GM19324 (cell line): ENCODE results near the gene KLK14.

Experiments used
- ATAC-seq: cut with Tn5 transposase; IDR thresholded peaks from one replicate; pipeline ENCODE4 v1.9.1; 2021; ENCODE audit warnings: mild to moderate bottlenecking, moderate library complexity; ENCODE audit not compliant: unreplicated experiment, low FRiP score

KLK14 gene

DNA sequence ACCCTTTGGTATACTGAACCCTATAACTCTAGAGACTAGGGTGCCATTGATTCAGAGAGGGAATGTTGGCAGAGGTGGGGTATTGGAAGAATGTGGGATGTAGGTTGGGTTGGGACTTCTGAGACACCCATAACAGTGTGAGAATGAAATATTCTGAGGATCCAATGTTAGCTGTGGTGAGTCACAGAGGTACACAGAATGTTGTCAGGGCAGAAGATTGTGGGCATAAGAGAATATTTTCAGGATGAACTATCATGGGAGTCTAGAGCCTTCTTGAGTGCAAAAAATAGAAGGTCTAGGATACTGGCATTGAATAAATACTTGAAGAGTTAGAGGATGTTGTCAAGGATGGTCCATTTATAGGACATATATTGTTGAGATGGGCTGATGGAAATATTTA lies 26.8 kb downstream of the KLK14 start:
- no peak for ATAC-seq

DNA sequence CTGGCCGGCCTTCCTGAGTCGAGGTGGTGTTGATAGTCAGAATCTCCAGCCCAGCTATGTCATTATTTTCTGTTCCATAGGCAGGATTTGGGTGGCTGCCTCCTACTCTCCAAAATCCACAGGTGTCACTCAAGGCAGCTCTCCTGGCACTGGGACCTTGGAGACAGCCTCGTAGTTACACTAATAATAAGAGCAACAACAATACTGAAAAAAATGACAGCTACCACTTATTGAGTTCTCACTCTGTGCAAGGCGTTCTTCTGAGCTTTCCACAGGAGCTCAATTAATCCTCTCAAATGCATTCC lies 35.7 kb downstream of the KLK14 start:
- ATAC-seq: no peak

DNA sequence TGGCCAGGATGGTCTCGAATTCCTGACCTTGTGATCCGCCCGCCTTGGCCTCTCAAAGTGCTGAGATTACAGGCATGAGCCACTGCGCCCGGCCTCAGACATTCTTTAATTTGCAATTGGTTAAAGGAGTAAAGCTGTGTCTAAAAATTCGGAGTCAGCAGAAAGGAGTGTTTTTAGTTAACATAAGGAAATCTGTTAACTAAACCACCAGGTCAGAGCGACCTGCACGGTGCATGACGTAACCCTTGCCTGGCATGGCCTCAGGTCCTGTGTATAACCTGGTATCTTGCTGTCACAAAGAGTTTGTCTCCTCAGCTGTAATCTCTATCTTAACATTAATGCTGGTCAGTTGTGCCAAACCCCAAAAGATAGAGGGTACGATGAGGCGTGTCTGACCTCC lies 38.4 kb downstream of the KLK14 start:
- ATAC-seq: no peak

DNA sequence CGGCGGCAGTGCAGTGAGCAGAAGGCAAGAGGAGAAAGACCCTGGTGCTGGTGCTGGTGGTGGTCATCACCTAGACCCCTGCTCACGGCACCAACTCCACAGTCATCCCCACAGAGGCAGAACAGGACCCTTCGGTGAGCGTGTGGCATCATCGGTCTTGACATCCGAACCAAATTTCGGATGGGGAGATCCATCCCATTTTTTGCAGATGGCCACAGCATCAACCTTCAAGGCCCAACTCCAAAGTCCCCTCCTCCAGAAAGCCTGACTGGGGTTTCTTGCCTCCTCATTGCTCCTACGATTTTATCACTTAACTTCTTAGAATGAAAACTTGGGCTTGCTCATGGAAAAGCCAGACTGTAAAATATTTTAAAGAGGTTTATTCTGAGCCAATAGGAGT lies 39.2 kb downstream of the KLK14 start:
- ATAC-seq: no peak

DNA sequence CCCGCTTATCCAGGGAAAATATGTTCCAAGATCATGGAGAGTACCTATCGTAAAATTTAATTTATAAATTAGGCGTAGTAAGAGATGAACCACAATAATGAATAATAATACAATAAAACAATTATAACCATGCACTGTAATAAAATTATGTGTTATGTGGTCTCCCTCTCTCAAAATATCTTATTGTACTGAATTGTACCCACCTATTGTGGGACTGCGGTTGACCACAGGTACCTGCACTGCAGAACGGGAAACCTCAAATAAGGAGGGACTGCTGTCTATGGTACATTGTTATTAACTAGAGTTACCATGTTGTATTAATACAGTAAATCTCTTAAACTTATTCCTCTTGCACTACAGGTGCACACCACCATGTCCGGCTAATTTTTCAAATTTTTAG lies 42.5 kb downstream of the KLK14 start:
- no peak for ATAC-seq

DNA sequence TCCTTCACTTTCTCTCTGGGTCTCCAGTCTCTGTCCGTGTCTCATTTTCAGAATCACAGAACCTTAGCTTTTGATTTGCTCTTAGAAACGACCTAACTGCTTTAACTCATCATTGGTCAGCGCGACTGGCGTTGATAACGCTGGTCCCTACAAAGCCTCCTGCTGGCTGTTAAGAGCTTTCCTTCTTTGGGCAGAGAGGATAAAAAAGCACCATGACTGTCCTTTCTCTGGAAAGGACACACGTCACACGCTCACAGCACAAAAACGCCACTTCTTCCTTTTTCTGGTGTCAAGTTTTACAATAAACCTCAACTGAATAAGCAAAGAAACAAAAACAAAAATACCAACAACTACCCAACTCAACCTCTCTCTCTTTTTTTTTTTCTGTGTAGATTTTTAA lies 46.2 kb downstream of the KLK14 start:
- ATAC-seq: no peak

DNA sequence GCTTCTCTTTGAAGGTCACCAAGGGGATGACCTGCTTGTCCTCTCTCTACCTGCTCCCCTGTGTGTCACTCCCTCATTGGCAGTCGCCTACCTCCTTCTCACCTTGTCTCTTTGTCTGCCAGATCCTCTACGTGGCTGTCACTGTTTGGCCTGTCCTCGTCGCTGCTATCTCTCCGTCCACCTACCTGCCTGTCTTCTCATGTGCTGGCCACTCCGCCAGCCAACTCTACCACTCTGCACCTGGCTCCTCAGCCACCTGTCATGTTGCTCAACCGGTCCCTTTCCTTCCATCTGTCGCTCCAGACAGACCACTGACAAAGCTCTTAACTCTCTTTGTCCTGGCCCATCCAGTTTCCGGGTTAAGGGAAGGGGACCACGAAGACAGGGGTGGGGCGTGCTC lies 48.0 kb downstream of the KLK14 start, which contains the start of gene KLK12:
KLK12 (minus strand) TSS at position 299 of the 400 bp plus-strand sequence. CDS start 381 bp downstream, outside the sequence.
- ATAC-seq: no peak

DNA sequence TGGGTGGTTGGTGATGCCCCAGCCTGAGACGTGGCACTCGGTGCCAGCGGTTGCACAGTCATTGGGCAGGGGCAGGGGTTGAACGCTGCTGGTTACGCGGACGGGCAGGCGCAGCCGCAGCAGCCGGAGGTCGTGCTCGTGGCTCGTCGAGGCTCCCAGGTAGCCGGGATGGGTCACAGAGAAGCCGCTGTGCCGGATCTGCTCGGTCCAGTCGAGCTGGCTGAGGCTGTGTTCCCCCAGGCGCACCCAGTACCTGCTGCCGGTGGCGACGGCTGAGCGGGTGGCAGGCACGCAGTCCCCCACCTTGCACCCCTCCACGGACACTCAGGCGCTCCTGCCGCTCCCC lies 50.8 kb downstream of the KLK14 start:
- ATAC-seq: no peak

DNA sequence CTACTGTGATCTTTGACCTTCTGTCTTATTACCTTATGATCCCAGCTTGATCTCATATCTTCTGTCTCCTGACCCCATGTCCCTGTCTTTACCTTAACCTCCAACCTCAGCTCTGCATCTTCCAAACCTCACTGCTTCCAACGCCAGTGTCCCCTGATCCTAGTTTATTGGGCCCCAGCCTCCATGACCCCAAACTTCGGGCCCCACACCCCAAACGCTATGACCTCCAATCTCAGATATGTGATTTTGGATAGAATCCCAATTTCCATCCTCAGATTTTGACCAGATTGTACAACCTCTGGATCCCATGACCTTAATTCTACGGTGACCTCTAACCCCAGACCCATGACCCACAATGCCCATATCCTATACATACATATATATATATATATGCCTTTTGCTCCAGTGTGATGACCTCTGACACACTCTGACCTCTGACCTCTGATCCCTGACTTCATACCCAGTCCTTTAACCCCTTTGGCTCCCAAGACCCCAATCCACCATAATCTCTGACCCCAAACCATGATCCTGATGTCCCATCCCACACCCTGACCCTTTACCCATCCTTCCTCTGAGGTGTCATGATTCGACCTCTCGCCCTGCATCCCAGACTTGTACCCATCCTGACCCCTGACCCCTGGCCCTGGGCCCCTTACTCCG lies 51.3 kb downstream of the KLK14 start:
- ATAC-seq: no peak

DNA sequence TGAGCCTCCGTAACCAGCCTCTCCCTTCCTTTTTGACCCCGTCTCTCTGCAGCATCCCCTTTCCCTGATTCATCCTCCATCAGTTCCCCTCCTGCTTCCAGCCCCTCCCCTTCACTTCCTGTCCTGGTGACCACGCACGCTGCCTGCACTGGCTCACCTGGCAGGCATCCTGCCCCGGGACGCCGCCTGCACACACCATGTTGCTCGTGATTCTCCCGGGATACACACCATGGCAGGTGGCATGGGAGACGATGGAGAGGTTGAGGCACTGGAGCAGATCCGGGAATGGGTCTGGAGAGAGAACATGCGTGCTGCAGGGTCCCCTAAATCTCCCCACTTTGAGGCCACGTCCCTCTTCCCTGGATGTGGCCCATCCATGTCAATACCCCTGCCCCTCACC lies 52.1 kb downstream of the KLK14 start:
- ATAC-seq: no peak

DNA sequence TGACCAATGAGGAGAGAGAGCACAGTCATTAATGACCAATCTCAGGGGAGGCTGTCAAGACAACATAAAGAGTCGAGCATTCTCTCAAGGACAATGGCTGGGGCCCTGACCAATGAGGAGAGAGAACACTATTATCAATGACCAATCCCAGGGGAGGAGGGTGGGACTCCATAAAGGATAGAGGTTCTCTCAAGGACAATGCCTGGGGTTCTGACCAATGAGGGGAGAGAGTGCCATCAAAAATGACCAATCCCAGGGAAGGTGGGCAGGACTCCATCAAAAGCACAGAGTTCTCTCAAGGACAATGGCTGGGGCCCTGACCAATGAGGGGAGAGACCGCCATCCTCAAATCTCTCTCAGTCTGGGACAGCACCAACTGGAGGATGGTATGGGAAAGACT lies 53.0 kb downstream of the KLK14 start:
- ATAC-seq: no peak
